Measurements from ENCODE around the gene UROC1. TPM values are rescaled to one million over a fixed set of nuclear protein-coding genes. Genes with fewer than 3 reads are reported as not detected.

UROC1 gene
- total and polyA plus RNA-seq, 2 of the 13 experiments (the other 11 are each of a cell fraction or from before 2014, with no cell fraction given), result 0.71 to 1.3 TPM

GRCh38 chr3:126523745-126524428 lies 6.3 kb upstream of the UROC1 start, which contains the start of gene CHST13 (continued):
- TF ChIP-seq, protein P1, sequence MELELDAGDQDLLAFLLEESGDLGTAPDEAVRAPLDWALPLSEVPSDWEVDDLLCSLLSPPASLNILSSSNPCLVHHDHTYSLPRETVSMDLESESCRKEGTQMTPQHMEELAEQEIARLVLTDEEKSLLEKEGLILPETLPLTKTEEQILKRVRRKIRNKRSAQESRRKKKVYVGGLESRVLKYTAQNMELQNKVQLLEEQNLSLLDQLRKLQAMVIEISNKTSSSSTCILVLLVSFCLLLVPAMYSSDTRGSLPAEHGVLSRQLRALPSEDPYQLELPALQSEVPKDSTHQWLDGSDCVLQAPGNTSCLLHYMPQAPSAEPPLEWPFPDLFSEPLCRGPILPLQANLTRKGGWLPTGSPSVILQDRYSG (CRISPR knock-in tag; IDR thresholded peaks at IDR 0.05), result no peak
- peak; percentile 70 for TF ChIP-seq WIZ (CRISPR knock-in tag; IDR thresholded peaks at IDR 0.05)
- TF ChIP-seq PHF5A (CRISPR knock-in tag; IDR thresholded peaks at IDR 0.05; ENCODE audit: low read depth, unreplicated experiment), result no peak
- no peak; the same call in 1 of the 2 replicates for TF ChIP-seq NCOA2 (CRISPR knock-in tag; IDR thresholded peaks at IDR 0.05)
- peak; percentile 89 for TF ChIP-seq SKI (IDR thresholded peaks at IDR 0.05; ENCODE audit: partially characterized antibody)
- TF ChIP-seq KDM2A (CRISPR knock-in tag; IDR thresholded peaks at IDR 0.05; ENCODE audit: borderline replicate concordance, low read depth), result peak; percentile 33; the same call in 1 of the 2 replicates
- no peak for TF ChIP-seq KMT2A (CRISPR knock-in tag; IDR thresholded peaks at IDR 0.05)
- no peak for TF ChIP-seq ARNT (IDR thresholded peaks at IDR 0.05)
- TF ChIP-seq GTF3A (CRISPR knock-in tag; conservative IDR thresholded peaks at IDR 0.05), result no peak
- no peak for TF ChIP-seq TSC22D2 (CRISPR knock-in tag; IDR thresholded peaks at IDR 0.05; ENCODE audit: borderline replicate concordance)
- 0 out of 2 replicates have a peak, but pooled peaks have one; percentile 29 for TF ChIP-seq ZNF773 (CRISPR knock-in tag; IDR thresholded peaks at IDR 0.05; ENCODE audit: borderline replicate concordance)
- no peak for TF ChIP-seq SUZ12 (IDR thresholded peaks at IDR 0.05; ENCODE audit: low read depth, low read length)
- no peak for TF ChIP-seq CAMTA2 (CRISPR knock-in tag; IDR thresholded peaks at IDR 0.05; ENCODE audit: borderline replicate concordance)
- peak; percentile 54; the same call in 1 of the 2 replicates for TF ChIP-seq ATF2 (CRISPR knock-in tag; IDR thresholded peaks at IDR 0.05)
- 0 out of 2 replicates have a peak, but pooled peaks have one; percentile 68 for TF ChIP-seq ZNF264 (CRISPR knock-in tag; IDR thresholded peaks at IDR 0.05)
- no peak; the same call in 1 of the 2 replicates for TF ChIP-seq SAFB2 (CRISPR knock-in tag; IDR thresholded peaks at IDR 0.05; ENCODE audit: borderline replicate concordance, low read depth)
- no peak; the same call in 1 of the 2 replicates for TF ChIP-seq PRMT3 (CRISPR knock-in tag; IDR thresholded peaks at IDR 0.05; ENCODE audit: borderline replicate concordance, low read depth)
- peak; percentile 46; the same call in 1 of the 2 replicates for TF ChIP-seq FOXP4 (CRISPR knock-in tag; IDR thresholded peaks at IDR 0.05)
- peak; percentile 36; the same call in 1 of the 2 replicates for TF ChIP-seq NAIF1 (CRISPR knock-in tag; IDR thresholded peaks at IDR 0.05; ENCODE audit: borderline replicate concordance)
- peak; percentile 77 for TF ChIP-seq ARID5B (CRISPR knock-in tag; IDR thresholded peaks at IDR 0.05)
- TF ChIP-seq HDAC1 (CRISPR knock-in tag; IDR thresholded peaks at IDR 0.05), result peak; percentile 73
